Left renal pelvis (tissue), 4 donors: ENCODE measurements around the gene HTR3B. TPM values are rescaled to one million over a fixed set of nuclear protein-coding genes. Genes with fewer than 3 reads are reported as not detected.
"Not testable (repeated sequence)": the region's sequence is repeated elsewhere in the genome, so short reads cannot be mapped to it uniquely, and the experiment has no call there.

ENCODE experiments used
- DNase-seq, 4 donors: peaks; one replicate each; pipeline ENCODE4 v3.0.0-alpha.2; 2013; ENCODE audit warnings: low read depth in 4 of 4, low spot score in 3 of 4
- polyA plus RNA-seq, 4 donors: library from polyadenylated mRNA; unstranded; fragments of 120-200 nt; gene quantifications; one replicate each; pipeline ENCODE4 v1.2.1, GENCODE V29; 2013; ENCODE audit not compliant: insufficient read length in 4 of 4

HTR3B gene
- polyA plus RNA-seq, 4 donors: 0.11 to 0.32 (median 0.19) TPM; not detected in 1

GRCh38 chr11:113935858-113936257 lies 31.3 kb downstream of the HTR3B start:
- no peak for DNase-seq

- DNase-seq: no peak
Observed at GRCh38 chr11:113937918-113938317, 33.3 kb downstream of the HTR3B start.

GRCh38 chr11:113942256-113942655 lies 37.7 kb downstream of the HTR3B start:
- DNase-seq: no peak

- DNase-seq: not testable (repeated sequence)
Observed at GRCh38 chr11:113946162-113946561, 41.6 kb downstream of the HTR3B start.

GRCh38 chr11:113947994-113948393 lies 43.4 kb downstream of the HTR3B start:
- DNase-seq: no peak

- DNase-seq: no peak
Observed at GRCh38 chr11:113949891-113950290, 45.3 kb downstream of the HTR3B start.

- no peak for DNase-seq
Observed at GRCh38 chr11:113951537-113951936, 46.9 kb downstream of the HTR3B start.

GRCh38 chr11:113952070-113952469 lies 47.5 kb downstream of the HTR3B start:
- DNase-seq: peak in 1 of 4 donors; percentile 36

- no peak for DNase-seq
Observed at GRCh38 chr11:113952588-113952987, 48.0 kb downstream of the HTR3B start.

- DNase-seq: no peak
Observed at GRCh38 chr11:113954235-113954634, 49.6 kb downstream of the HTR3B start.

GRCh38 chr11:113956986-113957385 lies 52.4 kb downstream of the HTR3B start:
- no peak for DNase-seq

GRCh38 chr11:113960702-113961330 lies 56.2 kb downstream of the HTR3B start:
- DNase-seq: no peak

GRCh38 chr11:113967361-113967760 lies 62.8 kb downstream of the HTR3B start:
- no peak for DNase-seq

- DNase-seq: no peak
Observed at GRCh38 chr11:113971506-113972195, 67.1 kb downstream of the HTR3B start.

GRCh38 chr11:113974741-113975470 lies 70.3 kb downstream of the HTR3B start, which contains the start of gene HTR3A:
HTR3A (plus strand) TSS chr11:113975108; CDS start chr11:113975326, 218 bp downstream.
- peak; percentile 56 to 82 (median 62) for DNase-seq

GRCh38 chr11:113977071-113977490 lies 72.5 kb downstream of the HTR3B start:
- no peak for DNase-seq

GRCh38 chr11:113977701-113978100 lies 73.1 kb downstream of the HTR3B start:
- DNase-seq: no peak

GRCh38 chr11:113979431-113979830 lies 74.8 kb downstream of the HTR3B start:
- DNase-seq: no peak

- no peak for DNase-seq
Observed at GRCh38 chr11:113980785-113981184, 76.2 kb downstream of the HTR3B start.

GRCh38 chr11:113982306-113982705 lies 77.7 kb downstream of the HTR3B start:
- DNase-seq: no peak

- no peak for DNase-seq
Observed at GRCh38 chr11:113984781-113985180, 80.2 kb downstream of the HTR3B start.
